Measurements from ENCODE around the gene TTC39B. TPM values are rescaled to one million over a fixed set of nuclear protein-coding genes. Genes with fewer than 3 reads are reported as not detected.
"Not testable (repeated sequence)": the region's sequence is repeated elsewhere in the genome, so short reads cannot be mapped to it uniquely, and the experiment has no call there.

TTC39B gene
- total RNA-seq, 2 donors from 2014 or later, result 5.3 to 6.0 TPM

- Histone ChIP-seq H3K4me3 (no peak overlapping the region), H3K36me3 (replicated peaks in 1 of 2; ENCODE audit: insufficient read depth in 1 of 2, low read depth in 2 of 2) (no peaks in the 10 kb centered on the region), H3K27ac (no peak overlapping the region), H3K9me3 (no peaks in the 10 kb centered on the region), H3K27me3 (no peaks in the 10 kb centered on the region), H3K4me1 (peaks cover 13% of the 10 kb centered on the region)
- 58 to 63% methylated on average over 2 of the region's 2 CpGs for WGBS, 2 donors
- TF ChIP-seq POLR2A (IDR thresholded peaks at IDR 0.05), result no peak
- TF ChIP-seq CTCF (IDR thresholded peaks at IDR 0.05), result no peak
- no peak for DNase-seq
- no peak for ATAC-seq
- intact Hi-C loops (cut with DNase I), result no loop called here
These were observed 25.9 kb upstream of the TTC39B start for GRCh38 chr9:15332939-15333338.

- ATAC-seq, result no peak
- H3K4me1 ChIP-seq, result peaks cover 13% of the 10 kb centered on the region
- H3K27me3 ChIP-seq, result no peaks in the 10 kb centered on the region
- DNase-seq, result no peak
- no peaks in the 10 kb centered on the region for H3K36me3 ChIP-seq (replicated peaks in 1 of 2; ENCODE audit: insufficient read depth in 1 of 2, low read depth in 2 of 2)
- no peak for TF ChIP-seq POLR2A (IDR thresholded peaks at IDR 0.05)
- TF ChIP-seq CTCF (IDR thresholded peaks at IDR 0.05), result no peak
- H3K27ac ChIP-seq, result no peak overlapping the region
- WGBS, 2 donors, result 84 to 88% methylated on average over 4 of the region's 4 CpGs
- no peak overlapping the region for H3K4me3 ChIP-seq
- intact Hi-C loops (cut with DNase I), result no loop called here
- H3K9me3 ChIP-seq, result no peaks in the 10 kb centered on the region
These were observed 22.6 kb upstream of the TTC39B start for GRCh38 chr9:15329539-15330109.

GRCh38 chr9:15328946-15329345 is 21.9 kb upstream of the TTC39B start:
- no peaks in the 10 kb centered on the region for H3K9me3 ChIP-seq
- no peaks in the 10 kb centered on the region for H3K27me3 ChIP-seq
- H3K4me3 ChIP-seq, result no peak overlapping the region
- WGBS, 2 donors, result 95 to 96% methylated on average over 1 of the region's 1 CpG
- H3K4me1 ChIP-seq, result peaks cover 13% of the 10 kb centered on the region
- intact Hi-C loops (cut with DNase I), result no loop called here
- H3K36me3 ChIP-seq (replicated peaks in 1 of 2; ENCODE audit: insufficient read depth in 1 of 2, low read depth in 2 of 2), result no peaks in the 10 kb centered on the region
- H3K27ac ChIP-seq, result no peak overlapping the region
- DNase-seq, result no peak
- TF ChIP-seq CTCF (IDR thresholded peaks at IDR 0.05) (no peak), POLR2A (IDR thresholded peaks at IDR 0.05) (no peak)
- ATAC-seq, result no peak

- DNase-seq; H3K9me3 ChIP-seq; H3K27me3 ChIP-seq; H3K4me1 ChIP-seq; H3K4me3 ChIP-seq; H3K27ac ChIP-seq; ATAC-seq; intact Hi-C loops (cut with DNase I); H3K36me3 ChIP-seq (replicated peaks in 1 of 2; ENCODE audit: insufficient read depth in 1 of 2, low read depth in 2 of 2): not testable (repeated sequence)
- WGBS, 2 donors, result 74 to 80% methylated on average over 3 of the region's 3 CpGs
These were observed 15.7 kb upstream of the TTC39B start for GRCh38 chr9:15322695-15323094.

- H3K4me3 ChIP-seq; H3K4me1 ChIP-seq; H3K9me3 ChIP-seq; ATAC-seq; H3K36me3 ChIP-seq (replicated peaks in 1 of 2; ENCODE audit: insufficient read depth in 1 of 2, low read depth in 2 of 2); H3K27ac ChIP-seq; DNase-seq; intact Hi-C loops (cut with DNase I); H3K27me3 ChIP-seq: not testable (repeated sequence)
- 77 to 87% methylated on average over 9 of the region's 9 CpGs for WGBS, 2 donors
These were observed 12.6 kb upstream of the TTC39B start for GRCh38 chr9:15319661-15320060.

- 68 to 81% methylated on average over 4 of the region's 4 CpGs for WGBS, 2 donors
- Histone ChIP-seq H3K36me3 (replicated peaks in 1 of 2; ENCODE audit: insufficient read depth in 1 of 2, low read depth in 2 of 2) (no peaks in the 10 kb centered on the region), H3K27me3 (no peaks in the 10 kb centered on the region), H3K27ac (no peak overlapping the region), H3K4me3 (no peak overlapping the region), H3K9me3 (no peaks in the 10 kb centered on the region), H3K4me1 (no peaks in the 10 kb centered on the region)
- no peak for TF ChIP-seq CTCF (IDR thresholded peaks at IDR 0.05)
- ATAC-seq (no peak), DNase-seq (no peak)
- intact Hi-C loops (cut with DNase I), result no loop called here
These were observed 10.8 kb upstream of the TTC39B start for GRCh38 chr9:15317836-15318235.
